HUES64 (cell line): ENCODE data around the gene DPP9.
A peak's percentile ranks its signal among the peaks of the same experiment; 100 is the strongest.
"Not testable (repeated sequence)": the region's sequence is repeated elsewhere in the genome, so short reads cannot be mapped to it uniquely, and the experiment has no call there.

Source experiments
- H3K27ac ChIP-seq: 2 replicates; pipeline ENCODE4 v1.7.0; 2013; ENCODE audit warnings: low read depth, low read length, inconsistent platforms
- H3K27me3 ChIP-seq: 2 replicates; pipeline ENCODE4 v1.6.1; 2013; ENCODE audit warnings: mild to moderate bottlenecking, low read length; ENCODE audit not compliant: insufficient read depth
- H3K36me3 ChIP-seq: 2 replicates; pipeline ENCODE4 v1.6.1; 2013; ENCODE audit warnings: mild to moderate bottlenecking, low read length; ENCODE audit not compliant: insufficient read depth
- H3K4me1 ChIP-seq: 2 replicates; pipeline ENCODE4 v1.6.1; 2013; ENCODE audit warnings: mild to moderate bottlenecking, low read length, moderate library complexity; ENCODE audit not compliant: insufficient read depth
- H3K4me3 ChIP-seq: 2 replicates; pipeline ENCODE4 v1.5.1; 2013; ENCODE audit warnings: mild to moderate bottlenecking, low read length, moderate library complexity
- H3K9ac ChIP-seq: 2 replicates; pipeline ENCODE4 v1.6.1; 2013; ENCODE audit warnings: mild to moderate bottlenecking, low read depth, low read length
- H3K9me3 ChIP-seq: 2 replicates; pipeline ENCODE4 v1.6.1; 2013; ENCODE audit warnings: low read depth, low read length; ENCODE audit not compliant: insufficient read depth
- WGBS: fragments of 150-250, 120-280 bp; methylation state at CpG from one replicate; pipeline ENCODE4 v1.1.7; 2013; ENCODE audit warnings: missing lambda C conversion rate; 5-methylcytosine and 5-hydroxymethylcytosine counted together

The DPP9 gene

DNA sequence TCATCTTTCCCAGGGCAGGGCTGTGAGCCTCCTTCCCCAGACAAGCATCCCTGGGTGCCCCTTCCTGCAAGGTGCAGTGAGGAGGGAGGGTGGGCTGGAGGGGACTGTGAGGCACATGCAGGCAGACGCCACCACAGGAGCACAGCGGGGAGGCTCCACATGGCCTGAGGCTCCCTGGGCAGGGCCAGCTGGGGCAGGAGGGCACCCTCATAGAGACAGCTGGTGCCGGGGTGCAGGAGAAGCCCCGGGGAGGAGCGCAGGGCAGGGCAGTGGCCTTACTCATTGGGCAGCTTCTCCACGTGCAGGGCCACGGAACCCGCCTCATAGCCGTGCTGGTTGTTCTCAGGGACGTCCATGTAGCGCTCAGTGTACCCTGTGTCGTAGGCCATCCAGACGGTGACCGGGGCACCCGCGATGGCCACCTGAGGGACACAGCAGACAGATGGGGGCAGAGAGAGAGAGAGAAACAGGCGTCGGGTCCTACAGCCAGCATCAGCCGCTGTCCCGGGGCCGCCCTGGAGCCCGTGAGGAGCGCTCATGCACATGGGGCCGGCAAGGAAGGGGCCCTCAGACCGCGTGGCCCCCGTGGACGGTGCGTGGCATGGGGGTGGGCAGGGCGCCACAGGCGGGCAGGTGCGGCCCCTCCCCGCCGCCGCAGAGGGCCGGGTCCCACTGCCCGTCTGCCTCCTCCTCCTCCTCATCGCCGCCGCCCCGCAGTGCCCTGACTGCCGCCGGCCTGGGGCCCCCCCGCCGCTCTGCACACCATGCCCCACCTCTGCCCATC lies 41.0 kb downstream of the DPP9 start:
- Histone ChIP-seq H3K9ac (no peak overlapping the region), H3K4me1 (peaks cover 3% of the 10 kb centered on the region; the same call in 1 of the 2 replicates), H3K4me3 (no peak overlapping the region), H3K36me3 (peaks cover 42% of the 10 kb centered on the region), H3K27ac (no peak overlapping the region), H3K27me3 (no peaks in the 10 kb centered on the region), H3K9me3 (no peaks in the 10 kb centered on the region)
- 96% methylated on average over 45 of the region's 45 CpGs for WGBS

GRCh38 chr19:4680021-4680420 lies 43.6 kb downstream of the DPP9 start:
- not testable (repeated sequence) for H3K4me1 ChIP-seq, H3K27me3 ChIP-seq, H3K27ac ChIP-seq, H3K4me3 ChIP-seq, H3K9me3 ChIP-seq, H3K9ac ChIP-seq
- H3K36me3 ChIP-seq, result peaks cover 24% of the 10 kb centered on the region
- 96% methylated on average over 7 of the region's 7 CpGs for WGBS

DNA sequence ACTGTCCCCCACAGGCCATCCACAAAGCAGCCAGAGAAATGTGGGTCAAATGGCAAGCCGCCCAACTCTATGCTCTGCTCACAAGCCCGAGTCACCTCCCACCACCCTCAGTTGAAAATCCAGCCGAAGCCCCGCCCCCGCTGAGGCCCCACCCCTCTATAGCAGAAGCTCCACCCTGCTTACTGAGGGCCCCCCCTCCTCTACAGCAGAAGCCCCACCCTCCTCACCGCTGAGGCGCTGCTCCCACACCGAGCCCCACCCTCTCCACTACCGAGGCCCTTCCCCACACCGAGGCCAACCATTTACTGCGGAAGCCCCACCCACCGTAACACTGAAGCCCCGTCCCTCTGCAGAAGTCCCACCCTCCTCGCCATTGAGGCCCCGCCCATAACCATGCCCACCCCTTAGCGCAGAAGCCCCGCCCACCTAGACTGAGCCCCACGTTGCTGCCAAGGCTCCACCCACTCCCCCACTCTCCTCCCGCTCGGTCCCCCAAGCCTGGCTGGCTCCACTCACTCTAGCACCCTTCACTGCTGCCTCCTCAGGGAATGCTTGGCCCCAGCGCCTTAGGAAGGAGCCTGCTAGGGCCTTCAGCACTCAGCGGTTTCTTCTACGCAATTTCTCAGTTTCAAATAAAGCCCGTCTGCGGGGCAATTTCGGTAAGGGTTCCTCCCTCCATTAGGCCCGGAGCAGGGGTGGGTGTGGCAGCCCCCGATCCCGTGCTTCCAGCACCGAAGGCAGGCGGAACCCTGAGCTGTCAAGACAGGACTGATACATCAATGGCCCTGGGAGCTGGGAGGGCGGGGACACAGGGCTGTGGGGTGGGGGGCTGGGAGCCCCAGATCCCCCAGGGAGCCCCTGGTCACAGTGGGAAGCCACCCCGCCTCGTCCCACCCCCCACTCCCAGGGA lies 44.5 kb downstream of the DPP9 start:
- Histone ChIP-seq H3K27me3 (no peaks in the 10 kb centered on the region), H3K4me3 (peak overlapping the region; percentile 33), H3K36me3 (peaks cover 17% of the 10 kb centered on the region), H3K27ac (peak overlapping the region; percentile 64), H3K4me1 (peaks cover 3% of the 10 kb centered on the region; the same call in 1 of the 2 replicates), H3K9ac (no peak overlapping the region), H3K9me3 (no peaks in the 10 kb centered on the region)
- WGBS, result 88% methylated on average over 34 of the region's 34 CpGs

DNA sequence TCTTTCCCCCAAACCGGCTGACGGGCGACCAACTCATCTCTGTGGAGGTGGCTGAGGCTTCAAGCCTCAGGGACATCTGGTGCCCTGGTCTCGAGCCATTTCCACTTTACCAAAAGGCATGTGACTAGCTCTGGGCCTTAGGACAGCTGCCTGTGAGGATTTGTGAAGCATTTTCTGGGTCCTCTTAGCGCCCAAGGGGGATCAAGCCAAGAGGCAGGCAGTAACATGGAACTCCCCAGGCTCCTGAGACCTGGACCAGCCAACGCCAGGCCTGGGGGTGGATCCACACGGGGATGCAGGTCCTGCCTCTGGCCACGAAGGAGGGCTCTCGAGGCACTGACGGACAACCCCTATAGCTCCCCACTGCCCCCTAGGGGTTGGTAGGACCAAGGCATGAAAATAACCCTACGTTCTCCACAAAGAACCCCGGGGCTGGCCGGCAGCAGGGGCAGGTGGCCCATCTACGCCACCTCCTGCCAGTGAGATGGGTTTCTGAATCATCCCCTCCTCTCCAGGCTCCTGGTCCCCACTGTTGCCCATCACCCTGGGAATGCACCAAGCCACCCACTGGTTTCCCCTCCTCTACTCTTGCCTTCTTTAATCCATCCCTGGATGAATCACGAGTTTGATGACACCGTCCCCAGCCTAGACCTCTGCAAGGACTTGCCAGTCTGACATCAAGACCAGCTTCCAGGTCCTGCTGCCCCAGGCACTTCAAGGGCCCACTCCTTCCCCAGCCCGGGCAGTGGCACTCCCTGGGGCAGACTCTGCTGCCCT lies 46.5 kb downstream of the DPP9 start:
- H3K27me3 ChIP-seq, result no peaks in the 10 kb centered on the region
- WGBS, result 82% methylated on average over 17 of the region's 17 CpGs
- H3K9ac ChIP-seq, result no peak overlapping the region

GRCh38 chr19:4675346-4675745 lies 48.3 kb downstream of the DPP9 start:
- H3K9ac ChIP-seq, result no peak overlapping the region
- no peaks in the 10 kb centered on the region for H3K9me3 ChIP-seq
- WGBS, result 95% methylated on average over 16 of the region's 16 CpGs

More for the DNA sequence above, 46.5 kb downstream of the DPP9 start:
- H3K36me3 ChIP-seq, result peaks cover 5% of the 10 kb centered on the region; the same call in 1 of the 2 replicates
- no peak overlapping the region; the same call in 1 of the 2 replicates for H3K4me3 ChIP-seq
- peaks cover 3% of the 10 kb centered on the region; the same call in 1 of the 2 replicates for H3K4me1 ChIP-seq
- H3K9me3 ChIP-seq, result no peaks in the 10 kb centered on the region
- no peak overlapping the region for H3K27ac ChIP-seq

GRCh38 chr19:4673726-4674125 lies 49.9 kb downstream of the DPP9 start:
- H3K27me3 ChIP-seq, result no peaks in the 10 kb centered on the region
- 95% methylated on average over 4 of the region's 4 CpGs for WGBS

More at GRCh38 chr19:4675346-4675745, 48.3 kb downstream of the DPP9 start:
- Histone ChIP-seq H3K27me3 (no peaks in the 10 kb centered on the region), H3K4me1 (peaks cover 3% of the 10 kb centered on the region; the same call in 1 of the 2 replicates), H3K27ac (no peak overlapping the region), H3K4me3 (no peak overlapping the region), H3K36me3 (peaks cover 3% of the 10 kb centered on the region; the same call in 1 of the 2 replicates)

DNA sequence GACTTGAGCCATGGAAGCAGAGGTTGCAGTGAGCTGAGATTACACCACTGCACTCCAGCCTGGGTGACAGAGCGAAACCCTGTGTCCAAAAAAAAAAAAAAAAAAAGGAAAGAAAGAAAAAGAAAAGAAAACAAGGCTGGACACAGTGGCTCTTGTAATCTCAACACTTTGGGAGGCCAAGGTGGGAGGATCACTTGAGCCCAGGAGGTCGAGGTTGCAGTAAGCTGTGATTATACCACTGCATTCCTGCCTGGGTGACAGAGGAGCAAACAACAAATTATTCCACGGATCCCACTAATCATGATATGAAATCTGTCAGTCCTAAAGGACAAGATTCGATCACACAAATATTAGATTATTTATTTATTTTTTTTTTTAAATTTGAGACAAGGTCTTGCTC lies 50.4 kb downstream of the DPP9 start:
- no peaks in the 10 kb centered on the region for H3K27me3 ChIP-seq
- H3K9ac ChIP-seq, result no peak overlapping the region
- no peak overlapping the region for H3K27ac ChIP-seq
- peaks cover 8% of the 10 kb centered on the region for H3K36me3 ChIP-seq
- 93% methylated on average over 3 of the region's 4 CpGs for WGBS
- H3K4me3 ChIP-seq, result no peak overlapping the region
- H3K9me3 ChIP-seq, result no peaks in the 10 kb centered on the region
- no peaks in the 10 kb centered on the region; the same call in 1 of the 2 replicates for H3K4me1 ChIP-seq

More at GRCh38 chr19:4673726-4674125, 49.9 kb downstream of the DPP9 start:
- no peak overlapping the region for H3K27ac ChIP-seq
- H3K9me3 ChIP-seq, result no peaks in the 10 kb centered on the region
- no peak overlapping the region for H3K4me3 ChIP-seq
- no peak overlapping the region for H3K9ac ChIP-seq
- peaks cover 3% of the 10 kb centered on the region; the same call in 1 of the 2 replicates for H3K36me3 ChIP-seq
- peaks cover 3% of the 10 kb centered on the region; the same call in 1 of the 2 replicates for H3K4me1 ChIP-seq

DNA sequence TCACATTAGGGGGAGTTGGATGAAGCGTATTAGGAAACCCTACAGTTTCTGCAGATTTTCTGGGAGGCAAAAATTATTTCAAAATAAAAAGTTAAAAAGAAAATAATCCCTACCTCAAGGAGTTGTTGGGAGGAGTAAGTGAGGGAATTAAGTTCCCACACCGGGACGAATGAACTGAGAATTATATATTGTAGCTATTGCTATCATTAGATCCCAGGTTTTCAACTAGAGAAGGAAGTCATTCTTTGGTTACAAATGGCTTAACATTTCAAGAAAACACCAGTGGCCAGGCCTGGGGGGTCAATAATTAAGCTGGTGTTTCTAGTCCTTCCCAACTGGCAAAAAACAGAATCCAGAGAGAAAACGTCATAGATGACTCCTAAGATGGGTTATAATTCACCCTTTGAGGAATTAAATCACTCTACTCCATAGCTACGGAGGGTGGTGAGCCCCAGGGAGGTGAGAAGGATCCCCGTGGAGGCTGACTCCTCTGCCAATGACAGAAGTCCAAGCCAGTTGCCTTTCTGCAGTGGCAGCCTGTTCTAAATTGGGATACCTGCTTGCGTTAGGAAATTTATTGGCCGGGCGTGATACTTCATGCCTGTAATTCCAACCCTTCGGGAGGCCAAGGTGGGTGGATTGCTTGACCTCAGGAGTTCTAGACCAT lies 52.3 kb downstream of the DPP9 start:
- no peaks in the 10 kb centered on the region for H3K4me1 ChIP-seq
- 85% methylated on average over 8 of the region's 10 CpGs for WGBS
- no peak overlapping the region for H3K9ac ChIP-seq
- H3K27me3 ChIP-seq, result no peaks in the 10 kb centered on the region
- H3K9me3 ChIP-seq, result no peaks in the 10 kb centered on the region
- H3K4me3 ChIP-seq, result no peak overlapping the region
- peak overlapping the region; percentile 36; the same call in 1 of the 2 replicates for H3K27ac ChIP-seq
- peaks cover 19% of the 10 kb centered on the region for H3K36me3 ChIP-seq

- H3K4me1 ChIP-seq, result no peaks in the 10 kb centered on the region
- peaks cover 26% of the 10 kb centered on the region for H3K36me3 ChIP-seq
- H3K4me3 ChIP-seq, result peak within 1 kb of the TSS; percentile 95
- peak within 1 kb of the TSS; percentile 84 for H3K27ac ChIP-seq
- WGBS, result under 1% methylated on average over 75 of the region's 75 CpGs
- H3K9me3 ChIP-seq, result no peaks in the 10 kb centered on the region
- H3K27me3 ChIP-seq, result no peaks in the 10 kb centered on the region
- peak within 1 kb of the TSS; percentile 93 for H3K9ac ChIP-seq
Measured at GRCh38 chr19:4669723-4670480, 53.7 kb downstream of the DPP9 start, which contains the start of gene MYDGF. TSS of gene MYDGF (minus strand) at chr19:4670342. CDS start at chr19:4670334, 8 bp downstream.
